Esophagus squamous epithelium (tissue), 4 donors: ENCODE measurements around the gene ADAM19. TPM values are rescaled to one million over a fixed set of nuclear protein-coding genes. Genes with fewer than 3 reads are reported as not detected.

ENCODE experiments used
- small RNA-seq, 4 donors: library from RNA; depleted of rRNA; stranded (forward); fragments of <200 nt; gene quantifications; one replicate each; pipeline ENCODE3, GENCODE V24; 2016
- total RNA-seq, 4 donors: library from RNA; depleted of rRNA; stranded (reverse); fragments of >200 nt; gene quantifications; one replicate each; pipeline ENCODE4 v1.1.0, GENCODE V29; 2016

Gene ADAM19
- total RNA-seq, 4 donors from 2014 or later = 1.9 to 11.6 (median 4.3) TPM

Small RNA genes lying within 50 kb of the gene (small RNA-seq; reads per million reads assigned to genes)
- gene RNU6-390P = 0 reads per million in 4 donors

Other genes starting within 250 kb of the ADAM19 start
- gene NIPAL4, start 115.6 kb downstream of the ADAM19 start, total RNA-seq = 10 to 100 TPM; 13.2 to 33.7 (median 17.8) TPM
- gene SOX30, start 76.7 kb upstream of the ADAM19 start, total RNA-seq = not detected
- gene C5orf52, start 95.8 kb upstream of the ADAM19 start, total RNA-seq = not detected
- 10 to 100 TPM in 2 of 4 donors, 1 to 10 TPM in 2; 5.7 to 21.0 (median 11.8) TPM for gene THG1L, start 155.6 kb upstream of the ADAM19 start, total RNA-seq
- gene LSM11, start 167.9 kb upstream of the ADAM19 start, total RNA-seq = 1 to 10 TPM; 2.1 to 6.7 (median 3.6) TPM